HG02571 (cell line): ENCODE data around the gene HBM.
"Not testable (repeated sequence)": the region's sequence is repeated elsewhere in the genome, so short reads cannot be mapped to it uniquely, and the experiment has no call there.

Experiments
- ATAC-seq: cut with Tn5 transposase; IDR thresholded peaks from one replicate; pipeline ENCODE4 v1.9.1; 2021; ENCODE audit warnings: mild to moderate bottlenecking, moderate library complexity; ENCODE audit not compliant: unreplicated experiment

HBM gene

DNA sequence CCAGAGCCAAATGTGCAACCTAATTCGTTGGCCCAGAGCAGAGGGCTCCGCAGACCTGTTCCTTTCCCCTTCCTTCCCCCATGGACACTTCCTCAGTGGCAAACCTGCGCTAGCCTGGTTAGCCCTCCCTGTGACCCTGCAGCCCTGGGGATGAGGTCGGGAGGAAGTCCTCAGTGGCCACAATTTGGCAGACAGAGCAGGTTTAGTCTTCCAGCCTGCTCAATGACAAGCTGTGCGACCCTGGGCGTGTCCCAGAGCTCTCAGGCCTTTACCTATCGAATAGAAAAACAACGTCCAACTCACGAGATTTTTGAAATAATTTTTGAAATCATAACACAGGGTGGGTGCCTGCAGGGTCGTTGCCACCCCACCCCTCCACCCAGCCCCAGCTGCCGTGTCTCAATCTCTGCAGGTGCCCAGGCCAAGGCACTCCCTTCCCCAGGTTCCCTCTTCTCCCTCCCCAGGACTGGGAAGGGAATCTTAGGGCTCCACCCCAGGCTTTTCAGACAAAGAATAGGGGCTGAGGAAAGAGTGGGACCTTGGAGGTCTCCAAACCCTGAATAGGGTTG lies 1.4 kb downstream of the HBM start:
- no peak for ATAC-seq

GRCh38 chr16:168424-168823 lies 2.6 kb downstream of the HBM start:
- no peak for ATAC-seq

DNA sequence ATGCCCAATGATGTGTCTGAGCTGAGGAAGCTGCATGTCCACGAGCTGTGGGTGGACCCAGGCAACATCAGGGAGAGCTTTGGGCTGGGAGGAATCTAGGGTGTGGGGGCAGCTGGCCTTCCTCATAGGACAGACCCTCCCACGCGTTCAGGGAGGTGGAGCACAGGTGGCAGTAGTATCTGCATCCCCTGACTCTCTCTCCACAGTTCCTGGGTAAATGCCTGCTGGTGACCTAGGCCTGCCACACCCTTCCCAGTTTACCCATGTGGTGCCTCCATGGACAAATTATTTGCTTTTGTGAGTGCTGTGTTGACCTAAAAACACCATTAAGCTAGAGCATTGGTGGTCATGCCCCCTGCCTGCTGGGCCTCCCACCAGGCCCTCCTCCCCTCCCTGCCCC lies 3.2 kb downstream of the HBM start:
- ATAC-seq: no peak

- not testable (repeated sequence) for ATAC-seq
Measured at GRCh38 chr16:170088-170507, 4.3 kb downstream of the HBM start.

DNA sequence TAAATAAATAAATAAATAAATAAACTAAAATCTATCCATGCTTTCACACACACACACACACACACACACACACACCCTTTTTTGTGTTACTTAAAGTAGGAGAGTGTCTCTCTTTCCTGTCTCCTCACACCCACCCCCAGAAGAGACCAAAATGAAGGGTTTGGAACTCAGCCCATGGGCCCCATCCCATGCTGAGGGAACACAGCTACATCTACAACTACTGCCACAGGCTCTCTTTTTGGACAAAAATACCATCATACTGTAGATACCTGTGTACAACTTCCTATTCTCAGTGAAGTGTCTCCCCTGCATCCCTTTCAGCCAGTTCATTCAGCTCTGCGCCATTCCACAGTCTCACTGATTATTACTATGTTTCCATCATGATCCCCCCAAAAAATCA lies 5.0 kb downstream of the HBM start:
- ATAC-seq: no peak

DNA sequence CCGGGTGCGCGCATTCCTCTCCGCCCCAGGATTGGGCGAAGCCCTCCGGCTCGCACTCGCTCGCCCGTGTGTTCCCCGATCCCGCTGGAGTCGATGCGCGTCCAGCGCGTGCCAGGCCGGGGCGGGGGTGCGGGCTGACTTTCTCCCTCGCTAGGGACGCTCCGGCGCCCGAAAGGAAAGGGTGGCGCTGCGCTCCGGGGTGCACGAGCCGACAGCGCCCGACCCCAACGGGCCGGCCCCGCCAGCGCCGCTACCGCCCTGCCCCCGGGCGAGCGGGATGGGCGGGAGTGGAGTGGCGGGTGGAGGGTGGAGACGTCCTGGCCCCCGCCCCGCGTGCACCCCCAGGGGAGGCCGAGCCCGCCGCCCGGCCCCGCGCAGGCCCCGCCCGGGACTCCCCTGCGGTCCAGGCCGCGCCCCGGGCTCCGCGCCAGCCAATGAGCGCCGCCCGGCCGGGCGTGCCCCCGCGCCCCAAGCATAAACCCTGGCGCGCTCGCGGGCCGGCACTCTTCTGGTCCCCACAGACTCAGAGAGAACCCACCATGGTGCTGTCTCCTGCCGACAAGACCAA lies 6.7 kb downstream of the HBM start, which contains the start of gene HBA2:
Gene HBA2 (plus strand): TSS at position 503 of the 568 bp plus-strand sequence. CDS start 37 bp downstream, at position 540.
- ATAC-seq: not testable (repeated sequence)

- not testable (repeated sequence) for ATAC-seq
Measured at GRCh38 chr16:173211-173854, 7.6 kb downstream of the HBM start.

GRCh38 chr16:173928-174769 lies 8.4 kb downstream of the HBM start:
- ATAC-seq: not testable (repeated sequence)

DNA sequence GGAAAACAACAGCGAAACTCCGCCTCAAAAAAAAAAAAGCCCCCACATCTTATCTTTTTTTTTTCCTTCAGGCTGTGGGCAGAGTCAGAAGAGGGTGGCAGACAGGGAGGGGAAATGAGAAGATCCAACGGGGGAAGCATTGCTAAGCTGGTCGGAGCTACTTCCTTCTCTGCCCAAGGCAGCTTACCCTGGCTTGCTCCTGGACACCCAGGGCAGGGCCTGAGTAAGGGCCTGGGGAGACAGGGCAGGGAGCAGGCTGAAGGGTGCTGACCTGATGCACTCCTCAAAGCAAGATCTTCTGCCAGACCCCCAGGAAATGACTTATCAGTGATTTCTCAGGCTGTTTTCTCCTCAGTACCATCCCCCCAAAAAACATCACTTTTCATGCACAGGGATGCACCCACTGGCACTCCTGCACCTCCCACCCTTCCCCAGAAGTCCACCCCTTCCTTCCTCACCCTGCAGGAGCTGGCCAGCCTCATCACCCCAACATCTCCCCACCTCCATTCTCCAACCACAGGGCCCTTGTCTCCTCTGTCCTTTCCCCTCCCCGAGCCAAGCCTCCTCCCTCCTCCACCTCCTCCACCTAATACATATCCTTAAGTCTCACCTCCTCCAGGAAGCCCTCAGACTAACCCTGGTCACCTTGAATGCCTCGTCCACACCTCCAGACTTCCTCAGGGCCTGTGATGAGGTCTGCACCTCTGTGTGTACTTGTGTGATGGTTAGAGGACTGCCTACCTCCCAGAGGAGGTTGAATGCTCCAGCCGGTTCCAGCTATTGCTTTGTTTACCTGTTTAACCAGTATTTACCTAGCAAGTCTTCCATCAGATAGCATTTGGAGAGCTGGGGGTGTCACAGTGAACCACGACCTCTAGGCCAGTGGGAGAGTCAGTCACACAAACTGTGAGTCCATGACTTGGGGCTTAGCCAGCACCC lies 9.5 kb downstream of the HBM start:
- ATAC-seq: no peak

GRCh38 chr16:176006-176405 lies 10.2 kb downstream of the HBM start:
- not testable (repeated sequence) for ATAC-seq

DNA sequence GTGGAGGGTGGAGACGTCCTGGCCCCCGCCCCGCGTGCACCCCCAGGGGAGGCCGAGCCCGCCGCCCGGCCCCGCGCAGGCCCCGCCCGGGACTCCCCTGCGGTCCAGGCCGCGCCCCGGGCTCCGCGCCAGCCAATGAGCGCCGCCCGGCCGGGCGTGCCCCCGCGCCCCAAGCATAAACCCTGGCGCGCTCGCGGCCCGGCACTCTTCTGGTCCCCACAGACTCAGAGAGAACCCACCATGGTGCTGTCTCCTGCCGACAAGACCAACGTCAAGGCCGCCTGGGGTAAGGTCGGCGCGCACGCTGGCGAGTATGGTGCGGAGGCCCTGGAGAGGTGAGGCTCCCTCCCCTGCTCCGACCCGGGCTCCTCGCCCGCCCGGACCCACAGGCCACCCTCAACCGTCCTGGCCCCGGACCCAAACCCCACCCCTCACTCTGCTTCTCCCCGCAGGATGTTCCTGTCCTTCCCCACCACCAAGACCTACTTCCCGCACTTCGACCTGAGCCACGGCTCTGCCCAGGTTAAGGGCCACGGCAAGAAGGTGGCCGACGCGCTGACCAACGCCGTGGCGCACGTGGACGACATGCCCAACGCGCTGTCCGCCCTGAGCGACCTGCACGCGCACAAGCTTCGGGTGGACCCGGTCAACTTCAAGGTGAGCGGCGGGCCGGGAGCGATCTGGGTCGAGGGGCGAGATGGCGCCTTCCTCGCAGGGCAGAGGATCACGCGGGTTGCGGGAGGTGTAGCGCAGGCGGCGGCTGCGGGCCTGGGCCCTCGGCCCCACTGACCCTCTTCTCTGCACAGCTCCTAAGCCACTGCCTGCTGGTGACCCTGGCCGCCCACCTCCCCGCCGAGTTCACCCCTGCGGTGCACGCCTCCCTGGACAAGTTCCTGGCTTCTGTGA lies 11.0 kb downstream of the HBM start, which contains the start of gene HBA1:
Gene HBA1 (plus strand): TSS at position 204 of the 906 bp plus-strand sequence. CDS start 37 bp downstream, at position 241.
- ATAC-seq: not testable (repeated sequence)

DNA sequence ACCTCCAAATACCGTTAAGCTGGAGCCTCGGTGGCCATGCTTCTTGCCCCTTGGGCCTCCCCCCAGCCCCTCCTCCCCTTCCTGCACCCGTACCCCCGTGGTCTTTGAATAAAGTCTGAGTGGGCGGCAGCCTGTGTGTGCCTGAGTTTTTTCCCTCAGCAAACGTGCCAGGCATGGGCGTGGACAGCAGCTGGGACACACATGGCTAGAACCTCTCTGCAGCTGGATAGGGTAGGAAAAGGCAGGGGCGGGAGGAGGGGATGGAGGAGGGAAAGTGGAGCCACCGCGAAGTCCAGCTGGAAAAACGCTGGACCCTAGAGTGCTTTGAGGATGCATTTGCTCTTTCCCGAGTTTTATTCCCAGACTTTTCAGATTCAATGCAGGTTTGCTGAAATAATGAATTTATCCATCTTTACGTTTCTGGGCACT lies 11.6 kb downstream of the HBM start:
- no peak for ATAC-seq

DNA sequence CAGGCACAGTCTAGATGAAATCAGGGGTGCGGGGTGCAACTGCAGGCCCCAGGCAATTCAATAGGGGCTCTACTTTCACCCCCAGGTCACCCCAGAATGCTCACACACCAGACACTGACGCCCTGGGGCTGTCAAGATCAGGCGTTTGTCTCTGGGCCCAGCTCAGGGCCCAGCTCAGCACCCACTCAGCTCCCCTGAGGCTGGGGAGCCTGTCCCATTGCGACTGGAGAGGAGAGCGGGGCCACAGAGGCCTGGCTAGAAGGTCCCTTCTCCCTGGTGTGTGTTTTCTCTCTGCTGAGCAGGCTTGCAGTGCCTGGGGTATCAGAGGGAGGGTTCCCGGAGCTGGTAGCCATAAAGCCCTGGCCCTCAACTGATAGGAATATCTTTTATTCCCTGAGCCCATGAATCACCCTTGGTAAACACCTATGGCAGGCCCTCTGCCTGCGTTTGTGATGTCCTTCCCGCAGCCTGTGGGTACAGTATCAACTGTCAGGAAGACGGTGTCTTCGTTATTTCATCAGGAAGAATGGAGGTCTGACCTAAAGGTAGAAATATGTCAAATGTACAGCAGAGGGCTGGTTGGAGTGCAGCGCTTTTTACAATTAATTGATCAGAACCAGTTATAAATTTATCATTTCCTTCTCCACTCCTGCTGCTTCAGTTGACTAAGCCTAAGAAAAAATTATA lies 12.3 kb downstream of the HBM start:
- ATAC-seq: no peak

GRCh38 chr16:178668-179015 lies 12.9 kb downstream of the HBM start:
- no peak for ATAC-seq

GRCh38 chr16:179211-180092 lies 13.7 kb downstream of the HBM start:
- no peak for ATAC-seq

DNA sequence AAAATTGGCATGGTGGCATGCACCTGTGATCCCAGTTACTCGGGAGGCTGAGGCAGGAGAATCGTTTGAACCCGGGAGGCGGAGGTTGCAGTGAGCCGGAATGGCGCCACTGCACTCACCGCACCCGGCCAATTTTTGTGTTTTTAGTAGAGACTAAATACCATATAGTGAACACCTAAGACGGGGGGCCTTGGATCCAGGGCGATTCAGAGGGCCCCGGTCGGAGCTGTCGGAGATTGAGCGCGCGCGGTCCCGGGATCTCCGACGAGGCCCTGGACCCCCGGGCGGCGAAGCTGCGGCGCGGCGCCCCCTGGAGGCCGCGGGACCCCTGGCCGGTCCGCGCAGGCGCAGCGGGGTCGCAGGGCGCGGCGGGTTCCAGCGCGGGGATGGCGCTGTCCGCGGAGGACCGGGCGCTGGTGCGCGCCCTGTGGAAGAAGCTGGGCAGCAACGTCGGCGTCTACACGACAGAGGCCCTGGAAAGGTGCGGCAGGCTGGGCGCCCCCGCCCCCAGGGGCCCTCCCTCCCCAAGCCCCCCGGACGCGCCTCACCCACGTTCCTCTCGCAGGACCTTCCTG lies 14.4 kb downstream of the HBM start, which contains the start of gene HBQ1:
Gene HBQ1 (plus strand): TSS at position 359 of the 575 bp plus-strand sequence. CDS start 28 bp downstream, at position 387.
- ATAC-seq: no peak
